Neutrophil (primary cell): ENCODE results near the gene TACR2.
"Not testable (repeated sequence)": the region's sequence is repeated elsewhere in the genome, so short reads cannot be mapped to it uniquely, and the experiment has no call there.

Source experiments
- H3K27ac ChIP-seq: fragments of 200-600 bp; sonication (generic); 2 replicates; pipeline ENCODE4 v1.5.1; 2016; ENCODE audit warnings: mild to moderate bottlenecking, moderate library complexity
- H3K27me3 ChIP-seq: fragments of 200-600 bp; sonication (generic); 2 replicates; pipeline ENCODE4 v1.6.0; 2016; ENCODE audit warnings: mild to moderate bottlenecking
- H3K36me3 ChIP-seq: fragments of 200-600 bp; sonication (generic); 2 replicates; pipeline ENCODE4 v1.5.1; 2017
- H3K4me1 ChIP-seq, 2 experiments: fragments of 200-600 bp in 1 of 2; sonication (generic) in 1 of 2; 1 replicate in 1 of 2; 2 replicates in 1 of 2; pipeline versions ENCODE4 v1.5.1 to v1.6.1; 2013 to 2016; ENCODE audit warnings: low read depth in 1 of 2, low read length in 1 of 2, mild to moderate bottlenecking in 1 of 2, moderate library complexity in 1 of 2; ENCODE audit not compliant: control insufficient read depth in 1 of 2, insufficient read depth in 1 of 2
- H3K4me3 ChIP-seq, 2 experiments: fragments of 200-600 bp in 1 of 2; sonication (generic) in 1 of 2; 1 replicate in 1 of 2; 2 replicates in 1 of 2; pipeline ENCODE4 v1.5.1; 2013 to 2016; ENCODE audit warnings: low read depth in 1 of 2, low read length in 1 of 2, mild to moderate bottlenecking in 1 of 2, moderate library complexity in 1 of 2
- H3K9me3 ChIP-seq: fragments of 200-600 bp; sonication (generic); 2 replicates; pipeline ENCODE4 v1.5.1; 2016
- CTCF ChIP-seq: fragments of 200-600 bp; sonication (generic); IDR thresholded peaks from 2 replicates; pipeline ENCODE4 v1.5.1; 2016; ENCODE audit warnings: antibody characterized with exemption

Gene TACR2

GRCh38 chr10:69452676-69453415, 36.1 kb upstream of the TACR2 start:
- Histone ChIP-seq H3K36me3 (no peaks in the 10 kb centered on the region), H3K9me3 (no peaks in the 10 kb centered on the region), H3K4me1 (peaks cover 11 to 16% of the 10 kb centered on the region in 2 experiments), H3K4me3 (no peak overlapping the region), H3K27me3 (peaks cover 45% of the 10 kb centered on the region), H3K27ac (no peak overlapping the region)
- no peak for TF ChIP-seq CTCF

DNA sequence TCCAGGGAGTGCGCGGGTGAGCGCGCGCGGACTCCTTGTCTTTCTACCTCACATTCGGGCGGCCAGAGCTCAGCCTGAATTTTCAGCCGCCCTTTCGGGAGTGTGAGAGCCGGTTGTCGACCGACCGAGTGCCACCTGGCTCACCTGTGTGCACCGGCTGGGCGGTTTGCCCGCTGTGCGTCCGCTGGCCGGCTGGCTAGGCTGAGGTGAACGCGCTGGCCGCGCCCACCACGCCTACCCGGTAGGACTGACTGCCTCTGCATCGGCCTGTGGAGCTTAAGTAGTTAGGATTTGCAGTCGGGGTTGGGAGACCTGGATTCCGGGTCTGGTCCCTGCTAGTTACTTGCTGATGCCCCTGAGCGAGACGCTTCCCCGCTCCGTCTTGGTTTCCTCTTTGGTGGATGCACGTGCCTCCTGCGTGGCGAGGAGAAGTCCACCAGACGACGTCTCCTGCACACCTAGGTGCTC, 35.1 kb upstream of the TACR2 start:
- Histone ChIP-seq H3K27ac (no peak overlapping the region), H3K27me3 (peaks cover 45% of the 10 kb centered on the region), H3K4me1 (peaks cover 11 to 16% of the 10 kb centered on the region in 2 experiments)

GRCh38 chr10:69451209-69451783, 34.6 kb upstream of the TACR2 start, which contains the start of gene TSPAN15:
Gene TSPAN15 (plus strand): TSS chr10:69451465. CDS start chr10:69451595, 130 bp downstream.
- Histone ChIP-seq H3K27me3 (peaks cover 45% of the 10 kb centered on the region), H3K4me3 (peak within 1 kb of the TSS; percentile 56 to 58), H3K36me3 (no peaks in the 10 kb centered on the region), H3K27ac (no peak within 1 kb of the TSS), H3K9me3 (no peaks in the 10 kb centered on the region), H3K4me1 (peaks cover 11 to 16% of the 10 kb centered on the region in 2 experiments)
- no peak for TF ChIP-seq CTCF

More for the DNA sequence above, 35.1 kb upstream of the TACR2 start:
- no peaks in the 10 kb centered on the region for H3K9me3 ChIP-seq
- TF ChIP-seq CTCF = no peak
- peak overlapping the region; percentile 56 to 58 for H3K4me3 ChIP-seq
- H3K36me3 ChIP-seq = no peaks in the 10 kb centered on the region

DNA sequence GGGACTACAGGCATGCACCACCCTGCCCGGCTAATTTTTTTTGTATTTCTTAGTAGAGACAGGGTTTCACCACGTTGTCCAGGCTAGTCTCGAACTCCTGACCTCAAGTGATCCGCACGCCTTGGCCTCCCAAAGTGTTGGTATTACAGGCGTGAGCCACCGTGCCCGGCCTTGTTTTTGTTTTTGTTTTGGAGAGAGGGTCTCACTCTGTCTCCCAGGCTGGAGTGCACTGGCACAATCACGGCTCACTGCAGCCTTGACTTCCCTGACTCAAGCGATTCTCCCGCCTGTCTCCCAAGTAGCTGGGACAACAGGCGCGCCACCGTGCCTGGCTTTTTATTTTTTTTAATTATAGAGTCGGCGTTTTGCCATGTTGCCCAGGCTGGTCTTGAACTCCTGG, 33.7 kb upstream of the TACR2 start:
- H3K36me3 ChIP-seq, H3K4me3 ChIP-seq, H3K9me3 ChIP-seq, H3K27ac ChIP-seq: not testable (repeated sequence)
- H3K27me3 ChIP-seq = peaks cover 45% of the 10 kb centered on the region
- H3K4me1 ChIP-seq = peaks cover 11 to 16% of the 10 kb centered on the region in 2 experiments

DNA sequence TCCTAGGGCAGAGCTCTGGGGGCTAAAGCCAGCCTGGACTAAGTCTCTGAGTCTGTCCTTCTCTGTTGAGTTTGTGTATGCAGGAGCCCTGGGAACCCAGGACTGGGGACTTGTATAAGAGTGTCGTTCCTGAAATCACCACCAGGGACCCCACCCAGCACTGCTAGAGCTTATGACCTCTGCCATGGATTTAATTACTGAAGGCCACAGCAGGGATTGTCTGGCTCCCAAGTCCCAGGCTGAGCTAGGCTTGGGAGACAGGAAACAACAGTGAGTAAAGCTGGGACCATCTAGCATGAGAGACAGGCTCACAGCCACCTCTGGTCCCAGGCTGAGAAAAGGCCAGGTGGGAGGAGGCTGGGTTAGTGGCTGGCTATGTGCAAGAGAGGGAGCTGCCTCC, 33.1 kb upstream of the TACR2 start:
- H3K9me3 ChIP-seq = no peaks in the 10 kb centered on the region
- no peak for TF ChIP-seq CTCF
- no peak overlapping the region for H3K4me3 ChIP-seq
- H3K27ac ChIP-seq = no peak overlapping the region
- H3K27me3 ChIP-seq = peaks cover 45% of the 10 kb centered on the region
- H3K4me1 ChIP-seq = peaks cover 16 to 22% of the 10 kb centered on the region in 2 experiments
- no peaks in the 10 kb centered on the region for H3K36me3 ChIP-seq

GRCh38 chr10:69446650-69447151, 30.0 kb upstream of the TACR2 start:
- no peaks in the 10 kb centered on the region for H3K9me3 ChIP-seq
- H3K27me3 ChIP-seq = peaks cover 22% of the 10 kb centered on the region
- H3K36me3 ChIP-seq = no peaks in the 10 kb centered on the region
- H3K27ac ChIP-seq = no peak overlapping the region
- TF ChIP-seq CTCF = no peak
- no peak overlapping the region for H3K4me3 ChIP-seq
- H3K4me1 ChIP-seq = peaks cover 13 to 21% of the 10 kb centered on the region in 2 experiments
